WERI-Rb-1 (cell line): ENCODE data around the gene BAZ1A.

Source experiments
- DNase-seq: peaks from one replicate; pipeline ENCODE4 v3.0.0-alpha.2; 2020
- H3K27ac ChIP-seq: fragments of 250-450 bp; sonication (Bioruptor Pico); 2 replicates; pipeline ENCODE4 v1.5.1; 2020; ENCODE audit warnings: mild to moderate bottlenecking, moderate library complexity
- H3K27me3 ChIP-seq: fragments of 250-450 bp; sonication (Bioruptor Pico); 2 replicates; pipeline ENCODE4 v1.5.1; 2021; ENCODE audit warnings: mild to moderate bottlenecking, low read depth, moderate library complexity; ENCODE audit not compliant: insufficient read depth, severe bottlenecking
- H3K36me3 ChIP-seq: fragments of 250-450 bp; sonication (Bioruptor Pico); 2 replicates; pipeline ENCODE4 v1.5.1; 2020; ENCODE audit warnings: mild to moderate bottlenecking, moderate library complexity
- H3K4me3 ChIP-seq: 2 replicates; pipeline ENCODE4 v1.5.1; 2011; ENCODE audit warnings: low read depth, mild to moderate bottlenecking, control low read depth, low read length
- H3K9me3 ChIP-seq: fragments of 250-450 bp; sonication (Bioruptor Pico); 2 replicates; pipeline ENCODE4 v1.5.1; 2021; ENCODE audit warnings: mild to moderate bottlenecking, moderate library complexity; ENCODE audit not compliant: severe bottlenecking
- TF ChIP-seq, protein P1 (sequence below): IDR thresholded peaks from 2 replicates; pipeline ENCODE4 v1.5.1; 2011; ENCODE audit warnings: low read depth, mild to moderate bottlenecking, control low read depth, inconsistent platforms, low read length

Gene BAZ1A

DNA sequence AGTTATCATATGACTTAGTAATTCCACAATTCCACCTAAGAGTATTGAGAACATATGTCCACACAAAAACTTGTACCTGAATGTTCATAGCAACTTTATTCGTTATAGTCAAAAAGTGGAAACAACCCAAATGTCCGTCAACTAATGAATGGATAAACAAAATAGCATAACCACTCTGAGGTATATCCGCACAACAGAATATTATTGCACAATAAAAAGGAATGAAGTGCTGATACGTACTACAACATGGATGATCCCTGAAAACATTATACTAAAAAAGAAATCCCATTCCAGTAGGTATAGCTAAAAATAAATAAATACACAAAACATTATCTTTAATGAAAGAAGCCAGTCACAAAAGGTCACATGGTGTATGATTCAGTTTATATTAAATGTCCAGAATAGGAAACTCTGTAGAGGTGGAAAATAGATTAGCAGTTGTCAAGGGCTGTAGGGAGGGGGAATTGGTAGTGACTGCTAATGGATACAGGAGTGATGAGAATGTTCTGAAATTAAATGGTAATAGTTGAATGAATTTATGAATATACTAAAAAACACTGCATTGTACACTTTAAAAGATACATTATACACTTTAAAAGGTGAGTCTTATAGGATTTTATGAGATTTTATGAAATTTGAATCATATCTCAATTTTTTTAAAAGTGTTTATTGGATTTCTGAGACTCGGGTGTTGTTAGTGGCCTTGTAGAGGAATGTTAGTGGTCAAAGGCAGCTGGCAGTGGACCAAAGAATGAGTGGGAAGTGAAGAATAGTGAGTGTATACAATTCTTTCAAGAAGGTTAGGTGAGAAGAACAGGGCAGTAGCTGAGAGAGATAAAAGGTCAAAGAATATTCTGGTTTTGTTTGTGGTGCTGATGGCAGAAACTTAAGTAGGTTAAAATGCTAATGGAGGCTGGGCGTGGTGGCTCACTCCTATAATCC, 36.3 kb upstream of the BAZ1A start:
- Histone ChIP-seq H3K4me3 (no peak overlapping the region), H3K9me3 (no peaks in the 10 kb centered on the region), H3K27ac (no peak overlapping the region), H3K36me3 (no peaks in the 10 kb centered on the region), H3K27me3 (no peaks in the 10 kb centered on the region)
- DNase-seq: no peak
- TF ChIP-seq, protein P1, sequence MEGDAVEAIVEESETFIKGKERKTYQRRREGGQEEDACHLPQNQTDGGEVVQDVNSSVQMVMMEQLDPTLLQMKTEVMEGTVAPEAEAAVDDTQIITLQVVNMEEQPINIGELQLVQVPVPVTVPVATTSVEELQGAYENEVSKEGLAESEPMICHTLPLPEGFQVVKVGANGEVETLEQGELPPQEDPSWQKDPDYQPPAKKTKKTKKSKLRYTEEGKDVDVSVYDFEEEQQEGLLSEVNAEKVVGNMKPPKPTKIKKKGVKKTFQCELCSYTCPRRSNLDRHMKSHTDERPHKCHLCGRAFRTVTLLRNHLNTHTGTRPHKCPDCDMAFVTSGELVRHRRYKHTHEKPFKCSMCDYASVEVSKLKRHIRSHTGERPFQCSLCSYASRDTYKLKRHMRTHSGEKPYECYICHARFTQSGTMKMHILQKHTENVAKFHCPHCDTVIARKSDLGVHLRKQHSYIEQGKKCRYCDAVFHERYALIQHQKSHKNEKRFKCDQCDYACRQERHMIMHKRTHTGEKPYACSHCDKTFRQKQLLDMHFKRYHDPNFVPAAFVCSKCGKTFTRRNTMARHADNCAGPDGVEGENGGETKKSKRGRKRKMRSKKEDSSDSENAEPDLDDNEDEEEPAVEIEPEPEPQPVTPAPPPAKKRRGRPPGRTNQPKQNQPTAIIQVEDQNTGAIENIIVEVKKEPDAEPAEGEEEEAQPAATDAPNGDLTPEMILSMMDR: no peak

DNA sequence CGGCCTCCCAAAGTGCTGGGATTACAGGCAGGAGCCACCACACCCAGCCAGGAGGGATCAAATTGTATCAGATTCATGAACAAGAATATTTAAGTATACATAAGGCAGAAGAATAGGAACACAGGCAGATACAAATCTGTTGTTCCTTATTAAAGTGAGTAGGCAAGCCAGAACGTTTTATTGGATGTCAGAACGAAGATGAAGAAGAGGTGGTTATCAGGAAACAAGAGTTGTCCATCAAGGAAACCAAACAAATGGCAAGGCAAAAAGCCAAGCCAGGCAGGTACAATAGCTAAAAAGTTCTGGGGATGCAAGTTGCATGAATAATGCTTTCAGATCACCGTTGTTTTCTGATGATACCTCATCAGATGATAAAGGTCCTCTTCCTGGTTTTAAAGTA, 31.1 kb upstream of the BAZ1A start:
- no peak overlapping the region for H3K4me3 ChIP-seq
- no peak for DNase-seq
- H3K36me3 ChIP-seq: no peaks in the 10 kb centered on the region
- H3K27me3 ChIP-seq: no peaks in the 10 kb centered on the region
- TF ChIP-seq, protein P1: no peak
- H3K9me3 ChIP-seq: no peaks in the 10 kb centered on the region
- H3K27ac ChIP-seq: no peak overlapping the region

DNA sequence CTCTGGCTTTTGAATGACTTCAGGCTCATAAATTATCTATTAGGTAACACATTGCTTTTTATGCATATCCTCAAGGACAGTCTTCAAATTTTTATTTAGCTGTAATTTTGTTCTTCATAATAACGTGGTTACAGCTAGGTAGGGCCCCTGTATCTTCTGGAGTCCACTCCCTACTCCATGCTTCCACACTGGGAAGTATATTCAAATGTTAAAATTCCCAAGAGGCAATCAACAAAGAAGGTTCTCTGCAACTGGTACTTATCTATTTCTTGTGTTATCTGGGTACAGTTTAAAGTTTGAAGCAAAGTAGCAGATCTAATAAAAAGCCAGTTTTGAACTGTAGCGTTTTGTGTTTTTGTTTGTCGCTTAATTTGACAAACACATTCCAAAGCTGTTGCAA, 20.1 kb upstream of the BAZ1A start:
- Histone ChIP-seq H3K4me3 (no peak overlapping the region), H3K9me3 (no peaks in the 10 kb centered on the region), H3K27ac (no peak overlapping the region), H3K27me3 (no peaks in the 10 kb centered on the region), H3K36me3 (no peaks in the 10 kb centered on the region)
- no peak for DNase-seq
- TF ChIP-seq, protein P1: no peak

DNA sequence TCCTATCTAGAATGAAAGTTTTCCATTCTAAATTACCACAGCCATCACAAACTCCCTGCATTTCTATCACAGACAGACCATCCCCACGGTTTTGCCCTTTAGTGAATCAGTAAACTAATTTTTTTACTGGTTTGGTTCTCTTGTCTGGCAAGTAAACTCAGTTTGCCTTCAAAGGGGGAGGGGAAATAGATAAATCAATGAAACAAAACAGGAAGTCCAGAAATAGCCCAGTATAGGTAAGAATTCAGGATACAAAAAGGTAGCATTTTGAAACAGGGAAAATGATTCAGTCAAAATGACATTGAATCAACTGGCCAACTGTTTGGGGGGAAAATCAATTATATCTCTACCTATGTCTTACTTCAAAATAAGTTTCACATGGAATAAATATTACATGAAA, 15.8 kb upstream of the BAZ1A start:
- Histone ChIP-seq H3K9me3 (no peaks in the 10 kb centered on the region), H3K27ac (no peak overlapping the region), H3K4me3 (no peak overlapping the region), H3K27me3 (no peaks in the 10 kb centered on the region), H3K36me3 (no peaks in the 10 kb centered on the region)
- no peak for DNase-seq
- TF ChIP-seq, protein P1: no peak

DNA sequence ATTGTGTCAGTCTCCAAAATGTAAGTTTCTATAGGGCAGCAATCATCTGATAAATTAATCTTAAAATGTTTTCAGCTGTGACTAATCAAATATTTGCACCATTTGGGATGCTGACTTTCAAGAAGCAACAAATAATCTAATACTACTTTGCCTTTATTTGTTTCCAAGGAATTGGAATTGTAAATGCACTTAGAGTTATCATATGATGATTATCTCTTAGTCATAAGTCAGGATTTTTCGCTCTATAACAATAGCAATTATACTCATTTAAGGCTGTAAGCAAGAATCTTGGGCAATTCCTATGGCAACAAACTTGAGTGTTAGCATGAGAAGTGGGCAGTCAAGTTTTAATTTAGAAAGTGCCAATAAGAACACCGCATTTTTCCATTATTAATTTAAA, 13.0 kb upstream of the BAZ1A start:
- H3K4me3 ChIP-seq: no peak overlapping the region

More for the DNA sequence above, 13.0 kb upstream of the BAZ1A start:
- no peak for DNase-seq
- H3K36me3 ChIP-seq: no peaks in the 10 kb centered on the region
- H3K27ac ChIP-seq: no peak overlapping the region
- no peaks in the 10 kb centered on the region for H3K27me3 ChIP-seq
- no peaks in the 10 kb centered on the region for H3K9me3 ChIP-seq
- TF ChIP-seq, protein P1: no peak
